ENCODE results near the gene CRISPLD2.

CRISPLD2 gene

GRCh38 chr16:84887207-84887606 lies 67.4 kb downstream of the CRISPLD2 start:
- no peak for DNase-seq

DNA sequence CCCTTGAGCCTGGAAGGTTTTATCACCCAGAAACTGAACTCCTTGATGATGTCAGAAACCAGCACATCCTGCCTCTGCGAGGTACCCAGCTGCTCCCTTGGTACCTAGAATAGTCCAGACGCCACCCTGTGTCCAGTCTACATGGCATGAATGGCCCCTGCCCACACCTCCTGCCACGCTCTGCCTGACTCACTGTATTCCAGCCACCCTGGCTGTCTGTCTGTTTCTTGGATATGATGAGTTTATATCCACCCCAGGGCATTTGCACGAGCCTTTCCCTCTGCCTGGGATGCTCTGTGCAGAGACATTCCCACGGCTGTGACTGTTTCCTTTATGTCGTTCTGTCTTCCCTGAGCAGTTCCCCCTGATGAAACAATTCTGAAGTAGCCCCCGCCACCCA lies 68.7 kb downstream of the CRISPLD2 start:
- no peak for DNase-seq

GRCh38 chr16:84889066-84889465 lies 69.3 kb downstream of the CRISPLD2 start:
- DNase-seq, result no peak

- DNase-seq, result no peak
Observed at GRCh38 chr16:84890427-84890826, 70.6 kb downstream of the CRISPLD2 start.

- DNase-seq, result no peak
Observed at GRCh38 chr16:84891149-84891795, 71.5 kb downstream of the CRISPLD2 start.

GRCh38 chr16:84892097-84892496 lies 72.3 kb downstream of the CRISPLD2 start:
- no peak for DNase-seq

- DNase-seq, result no peak
Observed at GRCh38 chr16:84893467-84893848, 73.7 kb downstream of the CRISPLD2 start.

DNA sequence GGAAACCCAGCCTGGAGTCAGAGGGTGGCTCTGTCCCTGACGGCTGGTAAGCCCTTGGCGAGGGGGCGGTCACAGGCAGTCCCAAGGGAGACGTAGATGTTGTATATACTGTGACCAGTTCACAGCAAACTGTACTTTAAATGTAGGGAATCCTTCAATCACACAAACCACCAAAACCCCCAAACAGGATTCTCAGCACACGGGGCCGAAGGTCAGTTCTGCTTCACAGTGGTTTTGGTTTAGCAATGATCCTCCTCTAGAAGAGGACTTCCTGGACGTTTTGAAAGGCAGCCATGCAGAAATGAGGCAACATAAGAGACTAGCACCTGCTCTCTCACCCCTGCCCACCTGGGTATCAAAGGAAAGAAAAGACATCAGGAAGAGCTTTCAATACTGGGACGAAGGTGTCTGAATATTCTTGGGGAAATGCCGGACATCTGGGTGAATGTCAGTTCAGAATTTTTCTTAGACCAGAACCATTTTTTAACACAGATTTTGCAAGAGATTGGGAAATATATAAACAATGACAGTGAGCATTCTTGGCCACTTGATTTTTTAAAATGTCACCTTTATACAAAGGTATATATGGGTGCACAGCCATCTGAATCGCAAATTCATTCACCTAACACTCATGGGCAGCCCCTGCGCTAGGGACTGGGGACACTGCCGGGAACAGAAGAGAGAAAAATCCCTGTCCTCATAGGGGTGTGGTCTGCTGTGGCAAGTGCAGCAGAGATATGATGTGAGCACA lies 74.2 kb downstream of the CRISPLD2 start:
- DNase-seq, result no peak

DNA sequence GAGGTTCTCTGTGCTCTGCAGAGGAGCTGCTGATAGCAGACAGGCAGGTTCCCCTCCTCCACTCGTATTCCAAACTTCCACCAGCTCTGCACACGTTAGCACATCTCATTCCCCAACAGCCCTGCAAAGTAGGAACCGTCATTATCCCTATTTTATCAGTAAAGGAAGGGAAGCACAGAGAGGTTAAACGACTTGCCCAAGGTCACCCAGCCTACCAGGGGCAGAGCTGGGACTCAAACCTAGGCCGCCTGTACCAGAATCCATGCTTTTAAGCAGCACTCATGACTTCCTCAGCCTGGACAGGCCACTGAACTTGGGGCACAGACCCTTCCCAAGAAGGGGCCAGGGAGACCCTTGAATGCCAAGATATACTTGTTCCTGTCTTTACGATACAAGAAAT lies 75.2 kb downstream of the CRISPLD2 start:
- no peak for DNase-seq

DNA sequence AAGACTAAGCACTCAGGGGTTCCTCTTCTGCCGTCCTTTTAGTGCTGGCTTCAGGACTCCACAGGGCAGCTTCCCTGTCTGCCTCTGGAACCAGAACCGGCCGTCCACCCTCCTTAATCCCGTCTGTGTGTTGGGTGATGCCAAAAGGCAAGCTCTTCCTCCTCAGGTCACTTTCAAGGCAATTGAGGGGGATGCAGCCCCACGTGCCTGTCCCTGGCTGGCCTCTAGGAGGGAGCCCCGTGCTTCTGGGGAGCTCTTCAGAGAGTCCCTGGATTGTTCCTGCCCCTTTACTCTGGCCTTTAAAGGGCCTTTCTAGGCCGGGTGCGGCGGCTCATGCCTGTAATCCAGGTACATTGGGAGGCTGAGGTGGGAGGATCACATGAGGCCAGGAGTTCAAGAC lies 77.1 kb downstream of the CRISPLD2 start:
- DNase-seq, result no peak

DNA sequence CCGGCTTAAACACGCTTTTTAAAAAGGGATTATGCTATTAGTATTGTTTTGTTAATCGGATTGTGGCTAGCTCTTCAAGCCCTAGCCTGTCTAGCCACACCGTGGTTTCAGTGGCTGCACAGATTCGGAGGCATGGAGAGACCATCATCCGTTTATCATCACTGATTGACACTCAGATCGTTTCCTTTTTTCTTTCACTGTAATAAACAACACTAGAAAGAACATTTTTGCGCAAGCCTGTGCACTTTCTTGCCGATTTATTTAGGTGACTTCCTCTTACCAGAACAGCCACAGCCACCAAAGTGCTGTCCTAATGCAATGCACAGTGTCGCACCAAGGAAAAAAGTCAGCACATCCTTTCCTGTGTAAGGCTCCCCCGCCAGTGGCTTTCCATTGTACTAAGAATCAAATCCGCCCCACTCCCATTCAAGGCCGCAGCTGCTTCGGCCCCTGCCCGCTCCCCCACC lies 78.2 kb downstream of the CRISPLD2 start:
- DNase-seq, result no peak

DNA sequence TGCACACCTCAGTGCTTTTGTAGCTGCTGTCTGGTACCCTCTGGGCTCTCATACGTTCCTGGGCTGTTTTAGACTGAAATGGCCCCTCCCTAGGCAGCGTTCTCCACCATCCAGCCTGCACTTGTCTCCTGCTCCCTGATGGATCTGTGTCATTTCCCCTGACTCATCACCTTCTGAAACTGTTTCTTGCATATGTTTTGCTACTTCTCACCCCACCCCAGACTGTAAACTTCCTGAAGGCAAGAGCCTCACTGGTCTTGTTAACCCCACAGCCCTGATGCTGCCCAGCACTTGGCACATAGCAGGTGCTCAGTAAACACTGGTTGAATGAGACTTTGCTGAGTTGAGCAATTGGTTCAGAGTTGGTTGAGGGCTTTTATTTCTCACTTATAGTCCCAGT lies 78.7 kb downstream of the CRISPLD2 start:
- no peak for DNase-seq

DNA sequence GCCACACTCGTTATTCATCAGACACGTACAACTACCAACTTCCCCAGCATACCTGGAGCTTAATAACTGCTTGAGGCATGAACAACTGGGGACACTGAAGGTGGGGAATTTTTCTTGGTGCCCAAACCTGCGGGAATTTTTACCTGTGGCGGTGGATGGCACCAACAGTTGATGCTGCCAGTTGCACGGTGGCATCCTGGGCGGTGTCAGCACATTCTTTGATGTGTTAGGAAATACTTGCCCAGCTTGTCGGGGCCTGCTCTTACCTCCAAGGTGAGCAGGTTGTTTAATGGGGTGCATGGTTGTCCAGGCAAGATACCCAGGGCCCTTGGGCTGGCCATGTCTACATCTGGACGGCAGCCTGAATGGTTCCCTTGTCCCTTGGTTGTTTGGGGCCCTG lies 79.6 kb downstream of the CRISPLD2 start:
- DNase-seq, result no peak

DNA sequence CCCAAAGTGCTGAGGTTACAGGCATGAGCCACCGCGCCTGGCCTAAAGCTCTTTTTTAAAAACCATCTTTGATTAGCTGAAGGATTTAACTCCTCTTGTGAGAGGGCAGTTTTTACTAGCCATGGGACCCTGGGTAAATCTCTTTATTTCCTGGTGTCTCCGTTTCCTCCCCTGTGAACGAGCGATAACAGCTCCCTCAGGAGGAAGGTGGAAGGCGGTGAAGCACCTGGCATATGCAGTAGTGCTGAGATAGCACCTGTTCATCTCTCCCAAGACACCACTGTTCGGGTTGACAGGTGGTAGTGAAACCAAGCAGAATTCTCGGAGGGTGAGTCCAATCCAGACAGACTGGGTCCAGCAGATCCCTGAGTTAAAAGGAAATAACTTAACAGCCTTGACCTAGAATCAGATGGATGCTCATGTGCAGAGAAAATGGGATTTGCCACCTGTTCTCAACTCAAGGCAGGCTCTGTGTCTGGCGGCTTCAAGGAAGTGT lies 86.2 kb downstream of the CRISPLD2 start:
- DNase-seq, result no peak

GRCh38 chr16:84907051-84907450 lies 87.3 kb downstream of the CRISPLD2 start:
- no peak for DNase-seq

DNA sequence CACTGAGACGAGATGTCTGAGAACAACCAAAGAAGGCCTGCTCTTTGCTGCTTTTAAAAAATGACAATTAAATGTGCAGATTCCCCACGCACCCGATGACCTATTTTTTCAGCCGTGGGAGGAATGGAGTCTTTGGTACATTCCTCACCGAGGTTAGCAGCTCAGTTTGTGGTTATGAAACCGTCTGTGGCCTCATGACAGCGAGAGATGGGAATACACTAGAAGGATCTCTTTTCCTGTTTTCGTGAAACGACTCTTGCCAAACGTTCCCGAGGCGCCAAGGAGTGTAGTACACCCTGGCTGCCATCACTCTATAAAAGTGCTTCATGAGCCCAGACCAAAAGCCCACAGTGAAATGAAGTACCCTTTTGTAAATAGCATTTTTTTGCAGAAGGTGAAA lies 87.8 kb downstream of the CRISPLD2 start:
- no peak for DNase-seq

DNA sequence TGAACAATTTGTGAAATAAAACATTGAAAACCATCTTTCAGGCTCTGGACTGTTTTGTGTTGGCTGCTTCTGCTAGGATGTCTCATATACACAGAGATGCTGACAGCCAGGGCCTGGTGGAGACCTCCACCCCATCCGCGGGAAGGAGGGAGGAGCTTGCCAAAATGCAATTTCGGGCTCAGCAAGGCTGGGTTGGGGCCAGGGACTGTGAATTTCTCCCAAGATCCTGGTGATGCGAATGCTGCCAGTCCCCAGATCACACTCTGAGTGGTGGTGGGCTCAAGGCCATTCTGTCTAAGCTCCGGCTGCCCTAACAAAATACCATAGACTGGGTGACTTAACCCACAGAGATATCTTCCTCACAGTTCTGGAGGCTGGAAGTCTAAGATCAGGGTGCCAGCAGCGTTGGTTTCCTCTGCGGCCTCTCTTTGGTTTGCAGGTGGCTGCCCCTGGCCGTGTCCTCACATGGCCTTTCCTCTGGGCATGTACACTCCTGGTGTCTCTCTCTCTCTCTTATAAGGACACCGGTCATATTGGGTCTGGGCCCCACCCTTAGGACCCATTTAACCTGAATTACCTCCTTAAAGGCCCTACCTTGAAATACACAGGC lies 89.8 kb downstream of the CRISPLD2 start:
- no peak for DNase-seq

DNA sequence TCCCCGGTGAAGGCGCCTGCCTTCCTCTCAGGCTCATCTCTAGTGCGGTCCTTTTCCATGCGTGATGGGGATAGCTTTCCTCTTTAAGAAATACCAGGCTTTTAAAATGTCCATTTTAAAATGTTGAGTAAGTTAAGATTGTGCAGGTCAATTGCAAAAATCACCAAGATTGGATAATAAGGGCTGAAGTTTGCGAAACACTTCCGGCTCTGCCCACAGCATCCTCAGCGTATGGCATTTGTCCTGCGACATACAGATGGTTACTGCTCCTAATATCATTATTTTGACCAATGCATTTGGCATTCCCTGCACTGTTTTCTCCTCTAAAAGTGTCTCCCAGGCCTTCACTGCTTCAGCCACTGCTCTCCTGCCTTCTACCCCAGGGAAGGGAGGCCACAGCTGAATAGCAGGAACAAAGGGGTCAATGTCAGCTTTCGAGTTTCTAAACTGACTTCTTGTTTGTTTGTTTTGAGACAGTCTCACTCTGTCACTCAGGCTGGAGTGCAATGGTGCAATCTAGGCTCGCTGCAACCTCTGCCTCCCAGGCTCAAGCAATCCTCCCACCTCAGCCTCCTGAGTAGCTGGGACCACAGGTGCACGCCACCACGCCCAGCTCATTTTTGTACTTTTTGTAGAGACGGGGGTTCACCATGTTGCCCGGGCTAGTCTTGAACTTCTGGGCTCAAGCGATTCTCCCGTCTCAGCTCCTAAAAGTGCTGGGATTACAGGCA lies 91.9 kb downstream of the CRISPLD2 start:
- no peak for DNase-seq

- no peak for DNase-seq
Observed at GRCh38 chr16:84913315-84913714, 93.5 kb downstream of the CRISPLD2 start.

- no peak for DNase-seq
Observed at GRCh38 chr16:84914273-84914672, 94.5 kb downstream of the CRISPLD2 start.

DNA sequence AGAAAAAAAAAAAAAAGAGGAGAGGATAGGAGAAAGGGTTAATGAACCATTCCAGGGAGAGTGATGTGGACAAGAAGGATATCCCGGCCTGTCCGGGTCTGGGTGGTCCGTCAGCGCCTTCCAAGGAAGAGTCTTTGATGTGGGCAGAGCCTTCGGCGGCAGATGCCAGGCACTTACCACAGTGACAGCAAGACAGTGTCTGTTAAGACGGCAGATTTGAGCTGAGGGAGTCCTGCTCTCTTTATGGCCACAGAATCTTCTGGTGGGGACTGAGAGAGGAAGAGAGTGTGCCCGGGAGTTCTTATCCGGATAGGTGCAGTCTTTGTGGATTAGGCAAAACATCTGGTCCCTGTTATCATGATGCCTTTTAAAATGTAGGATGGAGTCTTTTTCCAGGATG lies 96.4 kb downstream of the CRISPLD2 start:
- DNase-seq, result no peak

DNA sequence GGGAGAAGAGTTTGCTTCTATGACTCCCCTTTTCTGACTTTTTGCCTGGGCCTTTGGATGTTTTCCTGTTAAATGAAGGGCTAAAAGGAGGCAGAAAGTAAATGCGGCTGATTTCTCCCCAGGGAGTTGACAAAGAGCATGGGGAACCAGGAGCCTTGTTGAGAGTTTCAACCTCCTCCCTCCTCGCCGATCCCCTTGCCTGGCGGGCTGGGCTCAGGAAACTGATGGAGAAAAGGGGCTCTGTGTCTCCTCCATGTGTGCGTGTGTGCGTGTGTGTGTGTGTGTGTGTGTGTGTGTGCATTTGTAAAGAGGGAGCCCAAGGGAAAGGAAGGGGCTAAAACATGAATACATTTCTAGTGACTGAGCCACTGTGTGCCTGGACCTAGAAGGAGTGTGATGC lies 97.1 kb downstream of the CRISPLD2 start:
- DNase-seq, result no peak

- DNase-seq, result no peak
Observed at GRCh38 chr16:84917492-84917891, 97.7 kb downstream of the CRISPLD2 start.

Measured in stimulated activated CD8-positive, alpha-beta memory T cell treated with anti-CD3 and anti-CD28 coated beads, Interleukin-4, amount 100 ng/mL, for 48 hours (primary cell).